NCI-H2171 treated with DMSO at 0.1 percent for 48 hours (cell line): ENCODE data around the gene MEI4.
"Not testable (repeated sequence)": the region's sequence is repeated elsewhere in the genome, so short reads cannot be mapped to it uniquely, and the experiment has no call there.

ENCODE experiments used
- DNase-seq: peaks from one replicate; lab custom pipeline; 2025; lab: John Stamatoyannopoulos, UW

Gene MEI4

GRCh38 chr6:77652739-77653138, at the start of gene MEI4:
Gene MEI4, plus strand, starts transcription at chr6:77653039. Its CDS starts 37,633 bp downstream, at chr6:77690672.
- no peak for DNase-seq

DNA sequence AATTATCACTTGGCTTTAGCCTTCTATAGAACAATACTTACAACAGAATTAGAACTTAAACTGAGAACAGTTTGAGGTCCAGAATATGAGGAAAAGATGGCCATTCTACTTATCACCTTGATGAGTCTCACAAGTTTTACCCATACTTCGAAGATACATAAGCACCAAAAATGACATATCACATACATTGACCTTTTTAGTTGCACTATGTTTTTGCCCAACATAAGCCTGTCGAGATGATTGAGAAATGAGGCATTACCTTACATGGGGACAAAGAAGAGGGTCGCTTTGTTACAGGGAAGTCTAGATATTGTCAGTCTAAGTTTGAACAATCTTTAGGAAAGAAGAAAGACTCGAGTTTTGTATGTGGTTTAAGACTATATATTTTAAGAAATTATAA, 48.4 kb upstream of the MEI4 start:
- DNase-seq, result no peak

DNA sequence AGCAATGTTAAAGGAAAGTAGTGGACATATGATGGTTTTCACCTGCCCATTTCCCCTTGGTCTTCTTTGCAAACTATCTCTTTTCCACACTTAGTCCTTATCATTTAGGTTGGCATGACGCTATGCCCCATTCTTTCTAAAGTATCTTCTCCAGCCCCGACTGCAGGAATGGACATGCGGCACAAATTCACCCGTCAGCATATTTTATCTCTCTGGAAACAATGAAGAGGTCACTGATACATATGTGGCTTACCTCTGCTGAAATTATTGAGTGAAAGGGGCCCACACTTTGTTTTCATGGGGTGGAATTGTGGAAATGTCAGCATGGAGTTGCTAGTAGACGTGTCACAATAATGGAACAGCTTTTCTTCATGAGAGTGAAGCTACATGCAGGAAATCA, 45.8 kb upstream of the MEI4 start:
- no peak for DNase-seq

DNA sequence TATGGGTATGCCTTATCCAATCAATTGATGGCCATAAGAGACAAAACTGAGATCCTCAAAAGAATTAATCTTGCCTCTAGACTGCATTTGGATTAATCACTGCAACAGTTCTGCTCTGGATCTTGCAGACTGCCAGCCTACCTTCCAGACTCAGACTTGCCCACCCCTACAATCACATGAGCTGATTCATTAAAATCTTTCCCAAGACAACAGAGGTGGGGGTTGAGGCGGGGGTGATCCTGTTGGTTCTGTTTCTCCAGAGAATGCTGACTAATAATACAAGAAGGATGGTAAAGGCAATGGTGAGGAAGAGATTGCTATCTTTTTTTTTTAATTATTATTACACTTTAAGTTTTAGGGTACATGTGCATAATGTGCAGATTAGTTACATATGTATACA, 43.7 kb upstream of the MEI4 start:
- DNase-seq, result no peak

GRCh38 chr6:77619114-77619513, 33.7 kb upstream of the MEI4 start:
- DNase-seq, result no peak

DNA sequence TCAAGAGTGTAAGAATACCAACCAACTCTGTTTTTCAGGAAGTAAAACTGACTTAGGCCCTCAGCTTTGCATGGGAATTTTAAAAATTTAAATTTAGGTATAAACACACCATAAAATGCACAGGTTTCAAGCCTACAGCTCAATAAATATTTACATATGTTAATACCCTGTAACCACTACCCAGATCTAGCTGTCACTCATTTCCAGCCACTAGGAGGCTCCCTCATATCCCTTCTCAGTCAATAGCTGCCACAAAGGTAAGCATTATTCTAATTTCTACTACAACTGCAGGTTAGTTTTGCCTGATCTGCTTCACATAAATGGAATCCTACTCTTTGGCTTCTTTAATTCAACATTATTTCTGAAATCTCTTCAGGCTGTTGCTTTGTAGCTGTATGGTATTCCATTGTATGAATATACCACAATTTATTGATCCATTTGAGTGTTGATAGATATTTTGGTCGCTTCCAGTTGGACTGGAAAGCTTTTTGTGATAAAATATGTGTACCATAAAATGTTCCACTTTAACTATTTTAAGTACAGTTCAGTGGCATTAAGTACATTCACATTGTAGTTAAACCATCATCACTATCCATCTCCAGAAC, 32.5 kb upstream of the MEI4 start:
- DNase-seq, result peak; percentile 6

GRCh38 chr6:77624515-77624914, 28.3 kb upstream of the MEI4 start:
- DNase-seq, result no peak

GRCh38 chr6:77626426-77626825, 26.4 kb upstream of the MEI4 start:
- no peak for DNase-seq

- no peak for DNase-seq
These were observed 22.8 kb upstream of the MEI4 start for GRCh38 chr6:77630014-77630413.

DNA sequence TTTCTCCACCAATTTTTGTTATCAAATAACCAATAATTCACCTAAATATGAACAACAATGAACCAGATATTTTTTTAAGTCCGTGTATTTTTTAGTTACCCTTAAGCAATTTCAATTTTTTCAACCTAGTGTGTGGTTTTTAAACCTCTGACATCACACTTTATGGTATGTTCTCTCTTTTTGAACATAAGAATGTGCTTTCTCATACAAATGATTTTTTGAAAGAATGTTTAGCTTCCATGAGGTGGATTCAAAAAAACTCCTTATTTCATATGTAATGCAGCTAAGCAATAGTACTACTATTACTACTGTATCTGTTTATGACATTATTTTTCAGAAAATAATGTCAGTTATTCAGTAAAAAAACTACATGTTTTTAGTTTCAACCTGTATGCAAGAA, 19.4 kb upstream of the MEI4 start:
- no peak for DNase-seq

DNA sequence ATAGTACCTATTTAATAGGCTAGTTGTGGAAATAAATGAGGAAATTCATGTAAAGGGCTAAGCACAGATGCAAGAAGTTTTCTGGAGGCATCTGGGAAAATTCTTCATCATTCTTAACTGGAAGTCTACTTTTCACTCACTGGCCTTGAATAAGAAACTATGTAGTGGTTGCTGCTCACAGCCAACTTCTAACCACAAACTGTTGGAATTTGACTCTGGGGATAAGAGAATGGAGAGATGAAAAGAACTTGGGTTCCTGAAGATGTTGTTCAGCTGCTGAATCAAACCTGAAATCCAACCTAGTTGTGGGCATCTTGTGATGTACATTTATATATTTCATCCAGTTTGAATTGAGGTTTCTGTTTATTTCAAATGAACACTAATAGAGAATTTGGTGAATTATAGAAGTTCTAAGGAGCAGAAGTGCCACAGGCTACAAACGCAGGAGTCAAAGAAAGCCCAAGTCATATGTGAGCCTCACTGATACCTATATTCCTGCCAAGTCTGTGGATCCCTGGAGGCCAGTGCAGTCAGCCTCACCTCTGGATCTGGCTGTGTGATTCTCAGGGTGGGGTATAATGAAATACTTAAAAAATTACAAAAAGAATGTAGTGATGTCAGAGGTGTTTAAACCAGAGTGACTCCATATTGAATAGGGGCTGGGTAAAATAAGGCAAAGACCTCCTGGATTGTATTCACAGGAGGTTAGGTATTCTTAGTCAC, 18.7 kb upstream of the MEI4 start:
- no peak for DNase-seq

- DNase-seq, result no peak
These were observed 14.6 kb upstream of the MEI4 start for GRCh38 chr6:77638129-77638830.

DNA sequence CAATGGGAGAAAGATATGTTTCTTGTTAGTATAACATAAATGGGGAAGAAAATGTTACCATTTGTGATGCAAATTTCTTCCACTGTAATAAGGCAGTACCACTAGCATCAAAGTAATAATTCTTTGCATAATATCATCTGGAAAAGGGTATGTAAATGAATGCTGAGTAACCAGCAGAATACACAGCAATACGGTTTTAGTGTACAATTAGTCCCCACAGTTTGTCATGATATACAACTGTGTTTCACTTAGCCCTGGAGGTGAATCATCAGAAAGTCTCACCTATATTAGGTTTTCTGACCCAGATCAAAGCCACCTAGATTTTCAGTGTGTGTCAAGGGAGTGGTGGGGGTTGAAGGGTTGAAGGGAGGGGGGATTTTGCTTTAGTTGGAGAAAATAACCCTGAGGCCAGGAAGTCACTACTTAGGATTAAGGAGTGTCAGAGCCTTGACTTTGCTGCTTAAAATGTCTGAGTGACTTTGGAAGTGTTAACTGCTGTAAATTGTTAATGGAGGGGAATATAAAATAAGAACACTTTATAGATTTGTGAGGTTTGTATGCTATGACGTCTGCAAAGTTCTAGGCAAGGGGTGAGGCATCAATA, 8.6 kb upstream of the MEI4 start:
- no peak for DNase-seq

DNA sequence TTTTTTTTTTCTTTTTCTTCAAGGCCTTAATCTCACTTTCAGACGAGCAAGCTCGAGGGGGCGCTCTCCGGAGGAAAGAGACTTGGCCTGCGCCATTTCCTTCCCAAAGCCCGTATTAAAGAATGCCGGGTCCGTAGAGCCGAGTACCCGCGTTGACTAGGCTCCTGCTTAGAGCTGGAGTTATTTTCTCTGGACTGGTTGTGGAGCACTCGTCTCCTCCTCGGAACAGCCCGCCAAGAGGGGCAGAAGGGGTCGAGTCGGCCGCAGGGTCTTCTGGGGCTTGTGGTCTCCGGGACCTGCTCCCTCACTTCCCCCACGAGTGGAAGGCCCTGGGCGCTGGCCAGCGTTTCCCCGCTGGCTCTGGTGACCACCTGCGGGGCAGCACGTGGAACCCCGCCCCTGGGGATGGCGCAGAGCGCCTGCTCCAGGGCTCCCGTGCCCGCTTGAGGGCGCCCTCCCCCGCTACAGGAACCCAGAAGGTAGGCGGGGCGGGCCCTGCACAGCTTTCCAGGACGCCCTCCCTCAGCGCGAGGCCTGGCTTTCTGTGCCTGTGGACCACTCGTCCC, 2.7 kb upstream of the MEI4 start:
- no peak for DNase-seq

DNA sequence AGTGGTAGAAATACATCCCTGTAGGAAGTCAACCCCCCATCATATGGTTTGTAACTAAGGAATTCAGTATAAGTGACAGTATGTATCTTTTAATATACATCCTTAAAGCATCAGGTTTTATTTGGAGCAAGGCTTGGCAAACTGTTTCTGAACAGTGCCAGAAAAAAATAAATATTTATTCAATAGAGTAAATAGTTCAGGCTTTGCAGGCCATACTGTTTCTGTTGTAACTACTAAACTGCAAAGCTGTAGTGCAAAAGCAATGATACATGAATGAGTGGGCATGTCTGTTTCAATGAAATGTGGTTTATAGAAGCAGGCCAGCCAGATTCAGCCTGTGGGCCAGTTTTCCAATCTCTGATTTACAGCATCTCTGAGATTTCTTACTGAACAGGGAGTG, 977 bp downstream of the MEI4 start:
- no peak for DNase-seq

DNA sequence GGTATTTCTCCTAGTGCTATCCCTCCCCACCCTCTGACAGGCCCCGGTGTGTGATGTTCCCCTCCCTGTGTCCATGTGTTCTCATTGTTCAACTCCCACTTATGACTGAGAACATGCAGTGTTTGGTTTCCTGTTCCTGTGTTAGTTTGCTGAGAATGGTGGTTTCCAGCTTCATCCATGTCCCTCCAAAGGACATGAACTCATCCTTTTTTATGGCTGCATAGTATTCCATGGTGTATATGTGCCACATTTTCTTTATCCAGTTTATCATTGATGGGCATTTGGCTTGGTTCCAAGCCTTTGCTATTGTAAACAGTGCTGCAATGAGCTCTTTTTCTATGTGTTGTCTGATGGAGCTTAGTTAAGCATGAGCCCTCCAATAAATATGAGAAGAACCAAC, 2.2 kb downstream of the MEI4 start:
- not testable (repeated sequence) for DNase-seq

- DNase-seq, result no peak
These were observed 4.3 kb downstream of the MEI4 start for GRCh38 chr6:77656999-77657764.

- DNase-seq, result no peak
These were observed 13.5 kb downstream of the MEI4 start for GRCh38 chr6:77666340-77666739.

DNA sequence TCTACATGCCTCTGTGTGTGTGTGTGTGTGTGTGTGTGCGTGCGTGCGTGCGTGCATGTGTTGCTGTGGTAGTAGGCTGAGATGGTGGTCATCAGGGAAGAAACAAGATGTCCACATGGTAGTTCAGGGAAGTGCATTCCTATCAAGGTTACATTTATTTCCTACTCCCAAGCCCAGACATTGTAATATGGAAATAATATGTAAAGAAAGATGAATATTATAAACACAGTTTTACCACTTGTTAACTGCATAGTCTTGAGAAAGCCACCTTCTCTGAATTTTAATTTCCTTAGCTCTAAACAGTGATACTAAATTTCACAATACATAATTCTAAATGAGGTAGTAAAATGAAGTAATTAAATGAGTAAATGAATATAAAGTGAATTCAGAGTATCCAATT, 14.0 kb downstream of the MEI4 start:
- no peak for DNase-seq

DNA sequence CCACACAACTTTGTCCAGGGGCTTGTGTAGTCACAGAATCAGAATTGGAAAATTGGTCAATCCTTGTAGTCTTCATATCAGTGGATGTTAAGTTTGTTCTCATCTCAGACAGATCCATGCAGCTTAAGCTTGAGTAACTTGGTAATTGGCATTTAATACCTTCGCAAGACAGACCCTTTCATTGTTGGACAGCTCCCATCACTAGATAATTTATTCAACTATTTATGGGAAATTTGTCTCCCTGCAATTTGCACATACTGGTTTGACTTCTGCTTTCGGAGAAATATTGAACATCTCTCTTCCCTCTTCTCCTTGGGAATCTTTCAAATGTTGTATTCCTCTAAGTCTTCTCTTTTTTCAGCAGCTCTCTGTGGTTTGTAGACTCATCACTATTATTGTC, 17.1 kb downstream of the MEI4 start:
- DNase-seq, result no peak

- DNase-seq, result no peak
These were observed 21.4 kb downstream of the MEI4 start for GRCh38 chr6:77674211-77674610.

DNA sequence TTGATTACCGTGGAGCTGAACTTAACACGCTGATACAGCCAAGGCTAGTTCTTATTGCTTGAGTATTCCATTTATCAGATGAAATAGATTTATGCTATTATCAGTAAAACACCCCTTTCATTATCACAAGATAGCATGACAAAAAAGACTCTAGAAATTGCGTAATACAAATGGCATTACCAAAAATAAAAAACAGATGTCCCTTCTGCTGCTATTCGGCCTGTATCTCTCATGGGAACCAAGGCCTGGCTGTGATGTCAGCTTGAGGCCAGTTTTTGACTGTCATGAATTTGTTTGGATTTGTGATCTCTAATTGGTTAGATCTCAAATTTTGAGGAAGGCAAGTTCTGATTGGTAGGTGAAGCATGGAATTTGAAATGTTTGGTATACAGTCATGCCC, 25.2 kb downstream of the MEI4 start:
- no peak for DNase-seq
